ENCODE data around the gene ALOX15B. TPM values are rescaled to one million over a fixed set of nuclear protein-coding genes. Genes with fewer than 3 reads are reported as not detected.

The ALOX15B gene
- polyA plus RNA-seq, 1 donor from 2014 or later = not detected

- TF ChIP-seq EP300 (conservative IDR thresholded peaks at IDR 0.05; ENCODE audit: poor library complexity, severe bottlenecking) (no peak), TAF1 (IDR thresholded peaks at IDR 0.05; ENCODE audit: low read depth) (no peak), RAD21 (conservative IDR thresholded peaks at IDR 0.05) (no peak), POLR2AphosphoS5 (IDR thresholded peaks at IDR 0.05) (no peak), SMC3 (conservative IDR thresholded peaks at IDR 0.05; ENCODE audit: poor library complexity) (no peak), MXI1 (conservative IDR thresholded peaks at IDR 0.05; ENCODE audit: poor library complexity, severe bottlenecking) (no peak), EZH2 (IDR thresholded peaks at IDR 0.05; ENCODE audit: borderline replicate concordance, insufficient read depth, low read length, poor library complexity, severe bottlenecking) (no peak), REST (IDR thresholded peaks at IDR 0.05; ENCODE audit: borderline replicate concordance) (no peak), CTCF (IDR thresholded peaks at IDR 0.05; ENCODE audit: poor library complexity, severe bottlenecking) (no peak)
- no peak overlapping the region for H3K9ac ChIP-seq (ENCODE audit: low read length)
- H3F3A ChIP-seq (ENCODE audit: insufficient read depth, low read length, poor library complexity, severe bottlenecking) = no peaks in the 10 kb centered on the region
- no peaks in the 10 kb centered on the region for H4K20me1 ChIP-seq (ENCODE audit: insufficient read depth)
- no peaks in the 10 kb centered on the region for H3K9me3 ChIP-seq (ENCODE audit: low read length)
- H3K36me3 ChIP-seq (ENCODE audit: insufficient read depth, low read length) = no peaks in the 10 kb centered on the region
- H3K27me3 ChIP-seq (ENCODE audit: insufficient read depth, low read depth, low read length) = no peaks in the 10 kb centered on the region
- no peaks in the 10 kb centered on the region for H3K9me2 ChIP-seq (ENCODE audit: insufficient read depth, low read length)
- no peaks in the 10 kb centered on the region for H3K79me2 ChIP-seq (replicated peaks; ENCODE audit: insufficient read depth, low read length)
- H3K4me3 ChIP-seq (ENCODE audit: low read length) = no peak overlapping the region
- no peak overlapping the region for H3K4me2 ChIP-seq (ENCODE audit: low read length)
- H2AFZ ChIP-seq (ENCODE audit: low read depth, low read length) = no peak overlapping the region
- H3K27ac ChIP-seq (ENCODE audit: low read length) = no peak overlapping the region
These were observed 45.9 kb upstream of the ALOX15B start for GRCh38 chr17:7992924-7993323.

- H3K9ac ChIP-seq (ENCODE audit: low read length) = no peak overlapping the region
- H3K4me3 ChIP-seq (ENCODE audit: low read length) = no peak overlapping the region
- no peaks in the 10 kb centered on the region for H3K36me3 ChIP-seq (ENCODE audit: insufficient read depth, low read length)
- H2AFZ ChIP-seq (ENCODE audit: low read depth, low read length) = no peak overlapping the region
- H3K9me3 ChIP-seq (ENCODE audit: low read length) = no peaks in the 10 kb centered on the region
- H3K9me2 ChIP-seq (ENCODE audit: insufficient read depth, low read length) = no peaks in the 10 kb centered on the region
- no peaks in the 10 kb centered on the region for H4K20me1 ChIP-seq (ENCODE audit: insufficient read depth)
- no peaks in the 10 kb centered on the region for H3F3A ChIP-seq (ENCODE audit: insufficient read depth, low read length, poor library complexity, severe bottlenecking)
- no peak for TF ChIP-seq SMC3 (conservative IDR thresholded peaks at IDR 0.05; ENCODE audit: poor library complexity)
- no peak for TF ChIP-seq EP300 (conservative IDR thresholded peaks at IDR 0.05; ENCODE audit: poor library complexity, severe bottlenecking)
- TF ChIP-seq MXI1 (conservative IDR thresholded peaks at IDR 0.05; ENCODE audit: poor library complexity, severe bottlenecking) = no peak
- TF ChIP-seq REST (IDR thresholded peaks at IDR 0.05; ENCODE audit: borderline replicate concordance) = no peak
- TF ChIP-seq RAD21 (conservative IDR thresholded peaks at IDR 0.05) = no peak
- no peak for TF ChIP-seq POLR2AphosphoS5 (IDR thresholded peaks at IDR 0.05)
- TF ChIP-seq CTCF (IDR thresholded peaks at IDR 0.05; ENCODE audit: poor library complexity, severe bottlenecking) = no peak
- TF ChIP-seq EZH2 (IDR thresholded peaks at IDR 0.05; ENCODE audit: borderline replicate concordance, insufficient read depth, low read length, poor library complexity, severe bottlenecking) = no peak
- no peak for TF ChIP-seq TAF1 (IDR thresholded peaks at IDR 0.05; ENCODE audit: low read depth)
- H3K27me3 ChIP-seq (ENCODE audit: insufficient read depth, low read depth, low read length) = no peaks in the 10 kb centered on the region
- H3K4me2 ChIP-seq (ENCODE audit: low read length) = no peak overlapping the region
- H3K79me2 ChIP-seq (replicated peaks; ENCODE audit: insufficient read depth, low read length) = no peaks in the 10 kb centered on the region
- peak overlapping the region; percentile 77 for H3K27ac ChIP-seq (ENCODE audit: low read length)
These were observed 44.8 kb upstream of the ALOX15B start for GRCh38 chr17:7993972-7994589.

Data from neural cell (in vitro differentiated cells).